ENCODE results near the gene PIK3R5.
A peak's percentile ranks its signal among the peaks of the same experiment; 100 is the strongest.

PIK3R5 gene

DNA sequence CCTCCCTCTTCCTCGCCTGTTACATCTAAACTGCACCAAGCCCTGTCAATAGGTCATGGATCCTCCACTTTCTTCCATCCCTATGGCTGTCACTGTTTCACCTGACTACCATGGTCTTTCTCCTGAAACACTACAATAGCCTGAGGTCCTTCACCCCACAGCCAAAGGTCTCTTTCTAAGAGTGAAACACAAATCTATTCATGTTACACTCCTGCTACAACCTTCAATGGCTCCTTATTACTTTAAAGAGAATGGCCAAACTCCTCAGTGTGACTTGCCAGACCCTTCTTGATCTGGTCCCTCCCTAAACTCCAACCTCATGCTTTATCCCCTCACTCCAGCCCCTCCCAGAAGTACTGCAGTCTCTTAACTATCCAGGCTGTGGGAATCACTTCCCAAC is 97.4 kb downstream of the PIK3R5 start:
- no peak for DNase-seq (ENCODE audit: low spot score)
- in situ Hi-C loops (cut with MboI; ENCODE audit: low sequenced_read_pairs, unreplicated experiment) = no loop called here
- TF ChIP-seq, protein P1, sequence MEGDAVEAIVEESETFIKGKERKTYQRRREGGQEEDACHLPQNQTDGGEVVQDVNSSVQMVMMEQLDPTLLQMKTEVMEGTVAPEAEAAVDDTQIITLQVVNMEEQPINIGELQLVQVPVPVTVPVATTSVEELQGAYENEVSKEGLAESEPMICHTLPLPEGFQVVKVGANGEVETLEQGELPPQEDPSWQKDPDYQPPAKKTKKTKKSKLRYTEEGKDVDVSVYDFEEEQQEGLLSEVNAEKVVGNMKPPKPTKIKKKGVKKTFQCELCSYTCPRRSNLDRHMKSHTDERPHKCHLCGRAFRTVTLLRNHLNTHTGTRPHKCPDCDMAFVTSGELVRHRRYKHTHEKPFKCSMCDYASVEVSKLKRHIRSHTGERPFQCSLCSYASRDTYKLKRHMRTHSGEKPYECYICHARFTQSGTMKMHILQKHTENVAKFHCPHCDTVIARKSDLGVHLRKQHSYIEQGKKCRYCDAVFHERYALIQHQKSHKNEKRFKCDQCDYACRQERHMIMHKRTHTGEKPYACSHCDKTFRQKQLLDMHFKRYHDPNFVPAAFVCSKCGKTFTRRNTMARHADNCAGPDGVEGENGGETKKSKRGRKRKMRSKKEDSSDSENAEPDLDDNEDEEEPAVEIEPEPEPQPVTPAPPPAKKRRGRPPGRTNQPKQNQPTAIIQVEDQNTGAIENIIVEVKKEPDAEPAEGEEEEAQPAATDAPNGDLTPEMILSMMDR (IDR thresholded peaks at IDR 0.05; ENCODE audit: borderline replicate concordance, control extremely low read depth, extremely low read depth, insufficient read depth, missing control alignments) = no peak

DNA sequence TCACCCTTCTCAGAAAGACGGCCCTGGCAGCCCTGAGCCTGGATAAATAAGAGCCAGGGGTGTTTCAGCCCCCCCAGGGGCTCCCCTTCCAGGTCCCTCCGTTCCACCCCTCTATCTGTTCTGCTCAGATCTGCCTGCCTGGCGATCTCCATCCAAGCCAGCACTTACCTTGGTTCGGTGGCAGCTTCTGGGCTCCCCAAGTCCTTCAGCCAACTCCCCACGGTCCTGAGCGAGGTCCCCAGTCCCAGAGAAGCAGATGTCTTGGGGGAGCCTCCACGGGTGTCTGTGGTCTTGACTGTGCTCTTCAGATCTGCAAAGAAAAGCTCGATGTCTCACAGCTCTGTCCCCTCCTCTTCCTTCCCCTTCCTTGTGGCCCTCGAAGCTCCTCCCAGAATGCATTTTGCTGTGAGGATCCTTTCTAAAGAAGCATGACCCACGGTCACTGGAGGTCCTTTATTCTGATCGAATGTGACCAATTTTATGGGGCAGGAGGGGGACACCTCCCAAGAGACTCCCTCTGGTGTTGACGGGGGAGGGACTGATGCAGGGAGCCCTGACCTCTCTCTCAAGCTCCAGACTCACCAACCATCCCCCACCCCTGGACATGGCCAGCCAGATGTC is 98.0 kb downstream of the PIK3R5 start, which contains the start of gene PIK3R6:
PIK3R6 (minus strand) TSS at position 314 of the 621 bp plus-strand sequence. CDS start 17,880 bp downstream, outside the sequence.
- TF ChIP-seq, protein P1 (IDR thresholded peaks at IDR 0.05; ENCODE audit: borderline replicate concordance, control extremely low read depth, extremely low read depth, insufficient read depth, missing control alignments) = no peak
- DNase-seq (ENCODE audit: low spot score) = peak; percentile 59
- in situ Hi-C loops (cut with MboI; ENCODE audit: low sequenced_read_pairs, unreplicated experiment) = no loop called here

DNA sequence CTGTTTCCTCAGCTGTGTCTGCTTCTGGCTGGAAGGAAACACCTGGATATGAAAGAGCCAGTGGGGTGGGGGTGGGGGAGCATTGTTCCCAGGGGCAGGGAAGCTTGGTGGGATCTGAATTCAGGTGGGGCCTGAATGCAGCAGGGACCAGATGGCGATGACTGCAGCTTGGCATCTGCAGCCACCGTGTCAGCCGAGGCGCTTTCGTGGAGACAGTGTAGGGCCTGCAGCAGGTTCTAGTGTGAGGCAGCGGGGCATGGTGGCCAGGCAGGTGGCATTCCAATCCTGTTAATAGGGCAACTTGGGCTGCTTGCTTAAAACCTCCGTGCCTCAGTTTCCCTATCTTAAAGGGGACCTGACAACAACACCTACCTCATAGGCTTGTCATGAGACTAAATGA is 99.7 kb downstream of the PIK3R5 start:
- no peak for DNase-seq (ENCODE audit: low spot score)
- in situ Hi-C loops (cut with MboI; ENCODE audit: low sequenced_read_pairs, unreplicated experiment) = no loop called here
- TF ChIP-seq, protein P1 (IDR thresholded peaks at IDR 0.05; ENCODE audit: borderline replicate concordance, control extremely low read depth, extremely low read depth, insufficient read depth, missing control alignments) = no peak

DNA sequence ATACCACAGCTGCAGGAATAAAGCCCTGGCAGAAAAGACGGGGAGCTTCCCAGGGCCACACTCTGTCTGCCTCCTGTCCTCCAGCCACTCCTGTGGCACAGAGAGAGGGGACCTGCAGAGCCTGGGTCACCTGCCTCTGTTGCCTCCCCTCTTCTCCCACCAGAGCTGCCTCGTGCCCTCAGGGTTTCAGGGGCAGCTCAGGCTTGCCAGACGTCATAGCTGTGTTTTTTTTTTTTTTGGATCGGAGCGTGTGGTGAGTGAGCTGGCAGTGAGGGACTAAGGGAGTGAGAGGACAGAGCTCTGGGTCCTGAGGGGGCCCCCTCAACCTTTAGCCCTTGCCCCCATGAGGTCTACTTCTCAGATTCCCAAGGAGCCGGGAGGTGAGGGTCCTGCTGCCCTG is 100.1 kb downstream of the PIK3R5 start:
- in situ Hi-C loops (cut with MboI; ENCODE audit: low sequenced_read_pairs, unreplicated experiment) = no loop called here
- TF ChIP-seq, protein P1 (IDR thresholded peaks at IDR 0.05; ENCODE audit: borderline replicate concordance, control extremely low read depth, extremely low read depth, insufficient read depth, missing control alignments) = no peak
- no peak for DNase-seq (ENCODE audit: low spot score)

DNA sequence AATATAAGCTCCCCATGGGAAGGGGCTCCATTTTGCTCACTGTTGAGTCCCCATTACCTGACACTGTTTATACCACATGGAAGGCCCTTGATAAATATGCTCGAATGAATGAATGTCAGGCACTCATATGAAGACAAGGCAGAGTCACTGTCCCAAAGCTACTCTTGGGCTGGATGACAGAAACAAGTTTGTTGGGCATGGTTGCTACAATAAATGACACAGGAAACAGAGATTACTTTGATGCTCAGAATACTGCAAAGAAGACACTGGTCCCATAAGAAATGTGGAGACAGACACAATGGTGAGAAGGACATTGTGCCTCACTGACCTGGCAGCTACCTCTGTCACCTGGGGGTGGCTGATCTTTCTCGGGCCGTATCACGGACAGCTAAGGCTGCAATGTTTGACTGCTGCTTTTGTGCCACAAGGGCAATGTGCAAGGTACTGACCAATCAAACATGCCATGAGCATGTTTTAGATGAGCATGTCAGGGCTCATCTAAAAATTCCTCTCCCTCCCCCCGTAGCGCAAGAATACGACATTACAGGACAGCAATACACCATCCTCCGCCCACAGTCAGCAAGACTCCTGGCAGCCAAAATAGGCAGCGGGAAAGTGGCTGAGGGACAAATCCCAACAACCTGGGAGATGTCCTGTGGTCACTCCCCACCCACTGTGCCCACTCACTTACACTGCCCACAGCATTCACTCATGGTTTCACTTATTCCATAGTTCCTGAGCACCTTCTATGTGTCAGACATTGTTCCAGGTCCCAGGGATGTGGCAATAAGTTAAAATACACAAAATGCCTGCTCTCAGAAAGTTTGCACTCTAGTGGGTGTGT is 103.1 kb downstream of the PIK3R5 start:
- TF ChIP-seq, protein P1 (IDR thresholded peaks at IDR 0.05; ENCODE audit: borderline replicate concordance, control extremely low read depth, extremely low read depth, insufficient read depth, missing control alignments) = no peak
- in situ Hi-C loops (cut with MboI; ENCODE audit: low sequenced_read_pairs, unreplicated experiment) = no loop called here
- no peak for DNase-seq (ENCODE audit: low spot score)

DNA sequence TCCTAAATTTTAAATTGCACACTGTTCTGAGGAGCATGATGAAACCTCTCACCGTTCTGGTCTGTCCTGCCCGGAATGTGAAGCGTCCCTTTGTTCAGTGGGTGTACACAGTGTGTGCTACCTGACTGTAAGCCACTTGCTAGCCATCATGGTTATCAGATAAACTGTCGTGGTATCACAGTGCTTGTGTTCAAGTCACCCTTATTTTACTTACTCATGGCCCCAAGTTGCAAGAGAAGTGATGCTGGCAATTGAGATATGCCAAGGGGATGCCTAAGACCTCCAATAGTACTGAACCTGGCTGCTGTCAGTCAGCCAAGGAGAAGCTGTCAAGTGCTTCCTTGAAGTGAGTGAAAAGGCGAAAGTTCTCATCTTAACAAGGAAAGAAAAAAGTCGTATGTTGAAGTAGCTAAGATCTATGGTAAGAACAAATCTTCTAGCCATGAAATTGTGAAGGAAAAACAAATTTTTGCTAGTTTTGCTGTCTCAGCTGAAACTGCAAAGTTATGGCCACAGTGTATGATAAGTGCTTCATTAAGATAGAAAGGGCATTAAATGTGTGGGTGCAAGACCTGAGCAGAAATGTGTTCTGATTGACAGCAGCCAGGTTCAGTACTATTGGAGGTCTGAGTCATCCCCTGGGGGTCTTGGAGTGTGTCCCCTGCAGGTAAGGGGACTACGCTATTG is 103.9 kb downstream of the PIK3R5 start:
- in situ Hi-C loops (cut with MboI; ENCODE audit: low sequenced_read_pairs, unreplicated experiment) = no loop called here

More for the DNA sequence above, 103.9 kb downstream of the PIK3R5 start:
- TF ChIP-seq, protein P1 (IDR thresholded peaks at IDR 0.05; ENCODE audit: borderline replicate concordance, control extremely low read depth, extremely low read depth, insufficient read depth, missing control alignments) = no peak
- no peak for DNase-seq (ENCODE audit: low spot score)
